Suprapubic skin (tissue), 4 donors: ENCODE data around the gene TPM2. TPM values are rescaled to one million over a fixed set of nuclear protein-coding genes. Genes with fewer than 3 reads are reported as not detected.

Experiments
- DNase-seq, 2 donors: peaks; one replicate each; pipeline ENCODE4 v3.0.0-alpha.2; 2019; ENCODE audit warnings: low spot score in 2 of 2
- H3K27ac ChIP-seq: fragments of 200-600 bp; sonication (generic); one replicate; pipeline ENCODE4 v1.5.1; 2019
- H3K27me3 ChIP-seq: fragments of 200-600 bp; sonication (generic); one replicate; pipeline ENCODE4 v1.5.1; 2019
- H3K36me3 ChIP-seq: fragments of 200-600 bp; sonication (generic); one replicate; pipeline ENCODE4 v1.5.1; 2019
- H3K4me1 ChIP-seq: fragments of 200-600 bp; sonication (generic); one replicate; pipeline ENCODE4 v1.5.1; 2019
- H3K4me3 ChIP-seq: fragments of 200-600 bp; sonication (generic); one replicate; pipeline ENCODE4 v1.5.1; 2019; ENCODE audit warnings: mild to moderate bottlenecking
- H3K9me3 ChIP-seq: fragments of 200-600 bp; sonication (generic); one replicate; pipeline ENCODE4 v1.5.1; 2019
- CTCF ChIP-seq, 2 donors: fragments of 200-600 bp in 1 of 2; fragments of 450-650 bp in 1 of 2; sonication (generic) in 1 of 2; IDR thresholded peaks; one replicate each; pipeline ENCODE4 v1.5.1; 2016 to 2019; ENCODE audit warnings: antibody characterized with exemption in 2 of 2, mild to moderate bottlenecking in 1 of 2, moderate library complexity in 1 of 2
- EP300 ChIP-seq: sonication (generic); formaldehyde crosslinking; IDR thresholded peaks from one replicate; pipeline ENCODE4 v1.6.1; 2017; ENCODE audit warnings: antibody characterized with exemption
- POLR2A ChIP-seq, 2 donors: fragments of 450-650 bp; IDR thresholded peaks; one replicate each; pipeline ENCODE4 v1.6.1; 2017; ENCODE audit warnings: antibody characterized with exemption in 2 of 2, mild to moderate bottlenecking in 2 of 2, moderate library complexity in 2 of 2
- POLR2AphosphoS5 ChIP-seq, 3 donors: sonication (generic); formaldehyde crosslinking; IDR thresholded peaks; one replicate each; pipeline ENCODE4 v1.6.1; 2017; ENCODE audit warnings: antibody characterized with exemption in 3 of 3
- WGBS: methylation state at CpG from one replicate; pipeline ENCODE4 v1.1.5; 2018; 5-methylcytosine and 5-hydroxymethylcytosine counted together
- total RNA-seq, 4 donors: library from RNA; depleted of rRNA; stranded (reverse); fragments of >200 nt; gene quantifications; one replicate each; pipeline ENCODE4 v1.1.0, GENCODE V29; 2016

TPM2 gene
- total RNA-seq, 4 donors from 2014 or later: 40.6 to 105 (median 56.7) TPM

DNA sequence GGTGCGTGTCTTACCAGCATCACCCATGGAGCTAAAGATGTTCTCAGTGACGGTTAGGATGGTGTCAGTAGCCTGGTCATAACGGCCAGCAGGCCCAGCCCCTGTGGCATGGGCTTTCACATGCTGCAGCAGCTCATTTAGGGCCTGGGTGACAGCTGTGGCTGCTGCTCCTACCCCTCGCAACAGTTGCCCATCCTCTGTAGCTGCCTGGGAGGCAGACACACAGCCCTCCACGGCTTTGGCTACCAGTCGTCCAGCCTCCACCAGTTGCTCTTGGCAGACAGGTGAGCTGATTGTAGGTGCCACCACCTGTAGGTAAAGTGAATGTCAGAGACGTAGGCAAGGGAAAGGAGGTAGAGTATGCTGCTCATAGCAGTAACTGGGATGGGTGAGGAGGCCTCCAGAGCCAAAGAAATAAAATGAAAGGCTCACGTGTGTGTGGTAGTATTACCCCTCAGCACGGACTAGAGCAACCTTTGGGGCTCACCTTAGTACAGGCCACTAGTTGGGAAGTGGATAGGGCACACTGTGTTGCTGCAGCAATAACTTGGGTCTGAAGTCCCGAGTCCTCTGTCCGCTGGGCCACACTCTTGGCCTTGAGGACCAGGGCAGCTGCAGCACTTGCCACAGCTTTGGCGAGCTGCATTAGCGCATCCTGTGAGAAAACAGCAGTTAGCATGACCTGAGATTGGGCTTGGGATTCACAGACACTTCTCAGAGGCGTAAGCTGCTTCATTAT, 27.6 kb upstream of the TPM2 start:
- no peak for DNase-seq
- H3K4me3 ChIP-seq: no peak overlapping the region
- no peaks in the 10 kb centered on the region for H3K9me3 ChIP-seq
- WGBS: 94% methylated on average over 9 of the region's 14 CpGs
- H3K27me3 ChIP-seq: no peaks in the 10 kb centered on the region
- H3K27ac ChIP-seq: no peak overlapping the region
- peaks cover 100% of the 10 kb centered on the region for H3K36me3 ChIP-seq
- no peaks in the 10 kb centered on the region for H3K4me1 ChIP-seq
- no peak for TF ChIP-seq EP300
- TF ChIP-seq POLR2AphosphoS5 (IDR thresholded peaks at IDR 0.05): no peak
- no peak for TF ChIP-seq CTCF (IDR thresholded peaks at IDR 0.05)

- no peak for DNase-seq
- H3K27ac ChIP-seq: no peak overlapping the region
- TF ChIP-seq CTCF (IDR thresholded peaks at IDR 0.05) (no peak), POLR2AphosphoS5 (IDR thresholded peaks at IDR 0.05) (no peak), POLR2A (IDR thresholded peaks at IDR 0.05) (no peak), EP300 (no peak)
- no peaks in the 10 kb centered on the region for H3K9me3 ChIP-seq
- H3K27me3 ChIP-seq: no peaks in the 10 kb centered on the region
- no peaks in the 10 kb centered on the region for H3K4me1 ChIP-seq
- H3K4me3 ChIP-seq: no peak overlapping the region
- WGBS: 87% methylated on average over 4 of the region's 4 CpGs
- peaks cover 100% of the 10 kb centered on the region for H3K36me3 ChIP-seq
These were observed 26.5 kb upstream of the TPM2 start for GRCh38 chr9:35716230-35716629.

- Histone ChIP-seq H3K4me3 (no peak overlapping the region), H3K27me3 (no peaks in the 10 kb centered on the region), H3K4me1 (no peaks in the 10 kb centered on the region), H3K27ac (no peak overlapping the region), H3K9me3 (no peaks in the 10 kb centered on the region), H3K36me3 (peaks cover 100% of the 10 kb centered on the region)
- 92% methylated on average over 10 of the region's 13 CpGs for WGBS
- no peak for TF ChIP-seq CTCF (IDR thresholded peaks at IDR 0.05)
- no peak for TF ChIP-seq EP300
- no peak for TF ChIP-seq POLR2A (IDR thresholded peaks at IDR 0.05)
- no peak for TF ChIP-seq POLR2AphosphoS5 (IDR thresholded peaks at IDR 0.05)
- no peak for DNase-seq
These were observed 25.0 kb upstream of the TPM2 start for GRCh38 chr9:35714579-35715252.

- Histone ChIP-seq H3K4me1 (no peaks in the 10 kb centered on the region), H3K36me3 (peaks cover 98% of the 10 kb centered on the region), H3K9me3 (no peaks in the 10 kb centered on the region), H3K4me3 (no peak overlapping the region), H3K27ac (no peak overlapping the region), H3K27me3 (no peaks in the 10 kb centered on the region)
- DNase-seq: no peak
- TF ChIP-seq EP300 (no peak), POLR2AphosphoS5 (IDR thresholded peaks at IDR 0.05) (no peak), CTCF (IDR thresholded peaks at IDR 0.05) (no peak), POLR2A (IDR thresholded peaks at IDR 0.05) (no peak)
- 97% methylated on average over 5 of the region's 6 CpGs for WGBS
These were observed 24.4 kb upstream of the TPM2 start for GRCh38 chr9:35714123-35714522.

DNA sequence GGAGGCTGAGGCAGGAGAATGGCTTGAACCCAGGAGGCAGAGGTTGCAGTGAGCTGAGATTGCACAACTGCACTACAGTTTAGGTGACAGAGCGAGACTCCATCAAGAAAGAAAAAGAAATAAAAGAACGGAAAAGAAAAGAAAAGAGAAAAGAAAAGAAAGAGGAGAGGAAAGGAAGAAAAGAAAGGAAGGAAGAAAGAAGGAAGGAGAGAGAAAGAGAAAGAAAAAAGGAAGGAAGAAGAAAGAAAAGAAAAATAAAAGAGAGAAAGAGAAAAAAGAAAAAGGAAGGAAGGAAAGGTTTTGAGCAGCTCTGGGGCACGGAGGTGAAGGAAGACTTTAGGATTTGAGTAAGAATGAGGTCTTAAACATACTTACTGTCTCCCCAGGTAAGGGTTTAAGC, 23.9 kb upstream of the TPM2 start:
- Histone ChIP-seq H3K36me3 (peaks cover 98% of the 10 kb centered on the region), H3K27me3 (no peaks in the 10 kb centered on the region), H3K4me3 (no peak overlapping the region), H3K9me3 (no peaks in the 10 kb centered on the region), H3K4me1 (no peaks in the 10 kb centered on the region), H3K27ac (no peak overlapping the region)
- WGBS: 94% methylated on average over 3 of the region's 3 CpGs
- TF ChIP-seq POLR2AphosphoS5 (IDR thresholded peaks at IDR 0.05): no peak
- TF ChIP-seq POLR2A (IDR thresholded peaks at IDR 0.05): no peak
- TF ChIP-seq EP300: no peak
- no peak for TF ChIP-seq CTCF (IDR thresholded peaks at IDR 0.05)
- no peak for DNase-seq
